A549 treated with dexamethasone at 1 μM for 4 hours (cell line): ENCODE results near the gene RSU1. TPM values are rescaled to one million over a fixed set of nuclear protein-coding genes. Genes with fewer than 3 reads are reported as not detected.

Experiments used
- total RNA-seq: library from RNA; stranded (reverse); fragments of 200-300 nt; extraction: Qiagen RNA extraction; gene quantifications from 5 replicates; pipeline ENCODE4 v1.2.3, GENCODE V29; 2022

The RSU1 gene
- total RNA-seq, result 83.8 to 100.0 TPM (median 93.8 TPM) in 5 replicates

GRCh38 chr10:16817125-16818019 is at the start of gene RSU1:
Gene RSU1 (minus strand): TSS chr10:16817424. CDS start chr10:16817081, 343 bp downstream.

